H9 (cell line): Measurements from ENCODE around the gene RBM46. TPM values are rescaled to one million over a fixed set of nuclear protein-coding genes. Genes with fewer than 3 reads are reported as not detected.

ENCODE experiments used
- DNase-seq: peaks from one replicate; pipeline ENCODE4 v3.0.0-alpha.2; 2017
- H2AFZ ChIP-seq: one replicate; pipeline ENCODE4 v1.6.1; 2013; ENCODE audit warnings: mild to moderate bottlenecking, low read length, control low read depth, moderate library complexity
- H2AK5ac ChIP-seq: 2 replicates; pipeline ENCODE4 v1.6.1; 2013; ENCODE audit warnings: low read length, control low read depth, mixed read lengths; ENCODE audit not compliant: insufficient read length
- H2BK120ac ChIP-seq: one replicate; pipeline ENCODE4 v1.6.1; 2013; ENCODE audit warnings: low read depth, mild to moderate bottlenecking, low read length, control low read depth, inconsistent platforms; ENCODE audit not compliant: poor library complexity, severe bottlenecking
- H2BK12ac ChIP-seq: 2 replicates; pipeline ENCODE4 v1.6.1; 2013; ENCODE audit warnings: low read length, control low read depth, mixed read lengths, low read depth; ENCODE audit not compliant: insufficient read length
- H2BK15ac ChIP-seq: 2 replicates; pipeline ENCODE4 v1.6.1; 2013; ENCODE audit warnings: low read depth, low read length, control low read depth
- H2BK20ac ChIP-seq: one replicate; pipeline ENCODE4 v1.6.1; 2013; ENCODE audit warnings: low read depth, mild to moderate bottlenecking, low read length, control low read depth, inconsistent platforms; ENCODE audit not compliant: poor library complexity, severe bottlenecking
- H2BK5ac ChIP-seq: 2 replicates; pipeline ENCODE4 v1.6.1; 2013; ENCODE audit warnings: low read length, control low read depth, mixed read lengths; ENCODE audit not compliant: insufficient read length
- H3K14ac ChIP-seq: 2 replicates; pipeline ENCODE4 v1.6.1; 2013; ENCODE audit warnings: low read length, control low read depth; ENCODE audit not compliant: insufficient read depth
- H3K18ac ChIP-seq: 2 replicates; pipeline ENCODE4 v1.6.1; 2013; ENCODE audit warnings: low read depth, mild to moderate bottlenecking, mixed read lengths, low read length, control low read depth; ENCODE audit not compliant: insufficient read length
- H3K23ac ChIP-seq: 2 replicates; pipeline ENCODE4 v1.6.1; 2013; ENCODE audit warnings: low read length, control low read depth, mixed read lengths, low read depth; ENCODE audit not compliant: insufficient read length
- H3K23me2 ChIP-seq: 2 replicates; pipeline ENCODE4 v1.6.1; 2013; ENCODE audit warnings: low read depth, mild to moderate bottlenecking, mixed read lengths, low read length, control low read depth; ENCODE audit not compliant: insufficient read length, poor library complexity, severe bottlenecking
- H3K27ac ChIP-seq: 2 replicates; pipeline ENCODE4 v1.5.1; 2013; ENCODE audit warnings: low read length, control low read depth, mixed read lengths, low read depth; ENCODE audit not compliant: insufficient read length
- H3K27me3 ChIP-seq: 2 replicates; pipeline ENCODE4 v1.6.1; 2013; ENCODE audit warnings: low read length, control low read depth, inconsistent platforms; ENCODE audit not compliant: insufficient read depth
- H3K4ac ChIP-seq: 2 replicates; pipeline ENCODE4 v1.6.1; 2013; ENCODE audit warnings: low read depth, mild to moderate bottlenecking, control low read depth, inconsistent platforms, low read length, moderate library complexity
- H3K4me1 ChIP-seq: 2 replicates; pipeline ENCODE4 v1.6.1; 2013; ENCODE audit warnings: low read length, control low read depth, inconsistent platforms; ENCODE audit not compliant: insufficient read depth
- H3K4me2 ChIP-seq: 2 replicates; pipeline ENCODE4 v1.6.1; 2013; ENCODE audit warnings: low read length, control low read depth, mixed read lengths; ENCODE audit not compliant: insufficient read length, insufficient read depth
- H3K56ac ChIP-seq: 2 replicates; pipeline ENCODE4 v1.6.1; 2013; ENCODE audit warnings: low read depth, mild to moderate bottlenecking, mixed read lengths, low read length, control low read depth; ENCODE audit not compliant: insufficient read length
- H3K79me1 ChIP-seq: 2 replicates; pipeline ENCODE4 v1.6.1; 2013; ENCODE audit warnings: low read depth, mild to moderate bottlenecking, moderate library complexity, low read length, control low read depth, inconsistent platforms; ENCODE audit not compliant: insufficient read depth, poor library complexity, severe bottlenecking
- H3K79me2 ChIP-seq: 2 replicates; pipeline ENCODE4 v1.6.1; 2013; ENCODE audit warnings: low read length, control low read depth, inconsistent platforms; ENCODE audit not compliant: insufficient read depth
- H3K9ac ChIP-seq: 2 replicates; pipeline ENCODE4 v1.6.1; 2013; ENCODE audit warnings: low read length, control low read depth, mixed read lengths; ENCODE audit not compliant: insufficient read length; ENCODE audit errors: extremely low read depth
- H3K9me3 ChIP-seq: one replicate; pipeline ENCODE4 v1.6.1; 2013; ENCODE audit warnings: low read depth, low read length, inconsistent platforms; ENCODE audit not compliant: control insufficient read depth
- H3T11ph ChIP-seq: one replicate; pipeline ENCODE4 v1.6.1; 2013; ENCODE audit warnings: mild to moderate bottlenecking, low read length, control low read depth, inconsistent platforms
- H4K20me1 ChIP-seq: one replicate; pipeline ENCODE4 v1.6.1; 2013; ENCODE audit not compliant: control insufficient read depth, insufficient read length, insufficient read depth
- H4K5ac ChIP-seq: 2 replicates; pipeline ENCODE4 v1.6.1; 2013; ENCODE audit warnings: low read depth, mild to moderate bottlenecking, mixed read lengths, low read length, control low read depth; ENCODE audit not compliant: insufficient read length
- H4K8ac ChIP-seq: replicated peaks from 2 replicates; pipeline ENCODE4 v1.6.1; 2013; ENCODE audit warnings: low read length, control low read depth, mixed read lengths, low read depth; ENCODE audit not compliant: insufficient read length
- H4K91ac ChIP-seq: 2 replicates; pipeline ENCODE4 v1.6.1; 2013; ENCODE audit warnings: low read depth, mild to moderate bottlenecking, moderate library complexity, mixed read lengths, low read length, control low read depth; ENCODE audit not compliant: insufficient read length
- H3K27ac Mint-ChIP-seq, 3 experiments: 2 replicates in 2 of 3; 3 replicates in 1 of 3; pipeline ENCODE4 v1.8.0; 2020 to 2021; ENCODE audit warnings: mixed read lengths in 3 of 3, mild to moderate bottlenecking in 1 of 3, moderate library complexity in 1 of 3
- H3K27me3 Mint-ChIP-seq: 2 replicates; pipeline ENCODE4 v1.8.0; 2021; ENCODE audit warnings: low read depth, mild to moderate bottlenecking, moderate library complexity, mixed read lengths
- H3K36me3 Mint-ChIP-seq, 3 experiments: 2 replicates in 2 of 3; 3 replicates in 1 of 3; pipeline ENCODE4 v1.8.0; 2020 to 2021; ENCODE audit warnings: low read depth in 3 of 3, mixed read lengths in 3 of 3; ENCODE audit not compliant: insufficient read depth in 1 of 3
- H3K4me1 Mint-ChIP-seq, 2 experiments: 2 replicates each; pipeline ENCODE4 v1.8.0; 2020; ENCODE audit warnings: mixed read lengths in 2 of 2
- H3K4me3 Mint-ChIP-seq, 2 experiments: 2 replicates in 1 of 2; 3 replicates in 1 of 2; pipeline ENCODE4 v1.8.0; 2020 to 2021; ENCODE audit warnings: mild to moderate bottlenecking in 2 of 2, mixed read lengths in 2 of 2, moderate library complexity in 1 of 2
- H3K9me3 Mint-ChIP-seq, 2 experiments: 2 replicates in 1 of 2; 3 replicates in 1 of 2; pipeline ENCODE4 v1.8.0; 2020; ENCODE audit warnings: mild to moderate bottlenecking in 2 of 2, mixed read lengths in 2 of 2, moderate library complexity in 1 of 2
- CTCF ChIP-seq: fragments of 200-600 bp; sonication (generic); conservative IDR thresholded peaks from 3 replicates; pipeline ENCODE4 v1.8.0; 2021; ENCODE audit warnings: antibody characterized with exemption, mild to moderate bottlenecking
- WGBS: extraction: QIAGEN DNeasy Blood & Tissue Kit; methylation state at CpG from one replicate; pipeline ENCODE4 v1.1.7; 2013; ENCODE audit warnings: missing lambda C conversion rate, low lambda C conversion rate, mixed read lengths; ENCODE audit not compliant: insufficient read length; ENCODE audit errors: extremely low coverage; 5-methylcytosine and 5-hydroxymethylcytosine counted together
- total RNA-seq: library from RNA; stranded (reverse); gene quantifications from 2 replicates; pipeline ENCODE4 v1.2.1, GENCODE V29; 2021

The RBM46 gene
- total RNA-seq, 1 experiment from 2014 or later: 0.17 TPM

- Histone ChIP-seq H2BK5ac (no peak overlapping the region), H4K91ac (no peak overlapping the region), H4K8ac (no peak overlapping the region), H3K4ac (no peak overlapping the region), H2BK120ac (no peak overlapping the region), H3K9ac (no peak overlapping the region), H2AK5ac (no peak overlapping the region), H3K9me3 (peaks cover 7% of the 10 kb centered on the region), H3K14ac (no peak overlapping the region), H2BK12ac (no peak overlapping the region), H3K4me1 (no peaks in the 10 kb centered on the region), H3K23me2 (no peaks in the 10 kb centered on the region), H2BK20ac (no peak overlapping the region), H2BK15ac (no peak overlapping the region), H3K27ac (no peak overlapping the region), H3K18ac (no peak overlapping the region), H3K79me2 (no peaks in the 10 kb centered on the region), H3K23ac (no peak overlapping the region), H3K56ac (no peak overlapping the region), H3K4me2 (no peak overlapping the region), H4K20me1 (no peaks in the 10 kb centered on the region), H3T11ph (no peak overlapping the region), H3K79me1 (no peaks in the 10 kb centered on the region), H3K27me3 (no peaks in the 10 kb centered on the region), H2AFZ (no peak overlapping the region), H4K5ac (no peak overlapping the region)
- Mint-ChIP-seq H3K4me1 (peaks cover under 1% of the 10 kb centered on the region in 2 experiments), H3K36me3 (peaks cover 15 to 34% (median 21%) of the 10 kb centered on the region in 3 experiments), H3K4me3 (no peak overlapping the region), H3K27me3 (peaks cover 2% of the 10 kb centered on the region; the same call in 1 of the 2 replicates), H3K9me3 (peaks cover 40 to 45% of the 10 kb centered on the region in 2 experiments), H3K27ac (peak overlapping the region in 1 of 3 experiments; percentile 59; a peak in 1 of 7 replicates)
- no peak for DNase-seq
- WGBS: no CpG with 5 or more reads among the region's 8 CpGs
- TF ChIP-seq CTCF: no peak
These were observed 96.2 kb downstream of the RBM46 start for GRCh38 chr4:154877110-154877760.

Other genes starting within 250 kb of the RBM46 start
- 107 and 113 TPM in 2 replicates for gene PLRG1, start 230.9 kb upstream of the RBM46 start, total RNA-seq
- not detected in 2 replicates for gene FGB, start 218.3 kb upstream of the RBM46 start, total RNA-seq
- not detected in 2 replicates for gene FGA, start 190.5 kb upstream of the RBM46 start, total RNA-seq
- gene FGG, start 168.6 kb upstream of the RBM46 start, total RNA-seq: not detected in 2 replicates
- gene LRAT, start 37.3 kb upstream of the RBM46 start, total RNA-seq: 20.4 and 20.7 TPM in 2 replicates